T-helper 17 cell (primary cell): Measurements from ENCODE around the gene TMEM219. TPM values are rescaled to one million over a fixed set of nuclear protein-coding genes. Genes with fewer than 3 reads are reported as not detected.

Source experiments
- ATAC-seq: fragments of 150-1000 bp; cut with Tn5 transposase; 2 replicates; pipeline ENCODE4 v1.10.0; 2021; ENCODE audit warnings: mild to moderate bottlenecking, moderate library complexity
- DNase-seq, 3 donors: peaks; one replicate each; pipeline versions ENCODE4 v3.0.0 to v3.0.0-alpha.2; 2020 to 2021
- H3K9me3 ChIP-seq: one replicate; pipeline ENCODE4 v1.7.0; 2013; ENCODE audit warnings: low read length, mild to moderate bottlenecking; ENCODE audit not compliant: control insufficient read depth, poor library complexity, severe bottlenecking
- H3K27ac Mint-ChIP-seq: one replicate; pipeline ENCODE4 v1.8.0; 2022; ENCODE audit warnings: mild to moderate bottlenecking, moderate library complexity, mixed read lengths
- H3K27me3 Mint-ChIP-seq: one replicate; pipeline ENCODE4 v1.8.0; 2022; ENCODE audit warnings: mixed read lengths
- H3K36me3 Mint-ChIP-seq: one replicate; pipeline ENCODE4 v1.8.0; 2022; ENCODE audit warnings: low read depth, mixed read lengths
- H3K4me1 Mint-ChIP-seq: one replicate; pipeline ENCODE4 v1.8.0; 2022; ENCODE audit warnings: mild to moderate bottlenecking, mixed read lengths
- H3K4me3 Mint-ChIP-seq: one replicate; pipeline ENCODE4 v1.8.0; 2022; ENCODE audit warnings: mild to moderate bottlenecking, moderate library complexity, mixed read lengths
- total RNA-seq, 4 donors: library from RNA in 2 of 4; stranded (reverse) in 2 of 4; gene quantifications; one replicate each; pipeline ENCODE4 v1.2.3 and lab custom pipeline; 2022 to 2026

The TMEM219 gene
- total RNA-seq, 2 donors from 2014 or later: 68.8 to 80.3 TPM

DNA sequence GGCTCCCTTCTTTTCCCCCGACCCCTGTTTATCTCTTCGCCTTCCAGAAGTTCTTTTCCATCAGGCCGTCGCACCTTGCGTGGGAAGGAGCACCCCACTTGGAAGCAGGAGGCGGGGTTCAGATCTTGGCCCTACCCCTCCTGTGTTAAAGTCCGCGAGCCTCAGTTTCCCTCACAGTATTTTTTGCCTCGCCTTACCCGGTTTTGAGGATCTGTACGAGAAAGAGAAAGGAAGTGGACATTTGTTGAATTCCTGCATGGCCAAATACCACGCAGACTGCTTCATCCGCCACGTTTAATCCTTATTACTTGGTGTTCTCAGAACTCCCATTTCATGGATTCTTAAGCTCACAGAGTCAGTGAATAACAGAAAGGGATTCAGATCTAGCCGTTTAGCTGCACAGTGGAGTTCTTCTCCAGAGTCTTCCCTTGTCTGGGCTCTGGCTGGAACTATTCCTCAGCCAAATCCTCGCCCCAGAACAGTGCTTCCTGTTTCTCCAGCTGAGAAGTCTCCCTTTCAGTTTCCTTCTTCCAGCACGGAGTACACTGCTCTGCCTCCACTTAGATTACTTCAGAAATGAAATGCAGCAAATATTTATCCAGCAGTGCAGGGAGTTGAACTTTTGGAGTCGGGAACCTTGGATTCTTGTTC, 590 bp downstream of the TMEM219 start:
- DNase-seq (no peak), ATAC-seq (no peak)
- Mint-ChIP-seq H3K4me1 (peaks cover 20% of the 10 kb centered on the region), H3K27me3 (no peaks in the 10 kb centered on the region), H3K4me3 (peak overlapping the region; percentile 92), H3K27ac (peak overlapping the region; percentile 89), H3K36me3 (no peaks in the 10 kb centered on the region)
- H3K9me3 ChIP-seq: no peaks in the 10 kb centered on the region

DNA sequence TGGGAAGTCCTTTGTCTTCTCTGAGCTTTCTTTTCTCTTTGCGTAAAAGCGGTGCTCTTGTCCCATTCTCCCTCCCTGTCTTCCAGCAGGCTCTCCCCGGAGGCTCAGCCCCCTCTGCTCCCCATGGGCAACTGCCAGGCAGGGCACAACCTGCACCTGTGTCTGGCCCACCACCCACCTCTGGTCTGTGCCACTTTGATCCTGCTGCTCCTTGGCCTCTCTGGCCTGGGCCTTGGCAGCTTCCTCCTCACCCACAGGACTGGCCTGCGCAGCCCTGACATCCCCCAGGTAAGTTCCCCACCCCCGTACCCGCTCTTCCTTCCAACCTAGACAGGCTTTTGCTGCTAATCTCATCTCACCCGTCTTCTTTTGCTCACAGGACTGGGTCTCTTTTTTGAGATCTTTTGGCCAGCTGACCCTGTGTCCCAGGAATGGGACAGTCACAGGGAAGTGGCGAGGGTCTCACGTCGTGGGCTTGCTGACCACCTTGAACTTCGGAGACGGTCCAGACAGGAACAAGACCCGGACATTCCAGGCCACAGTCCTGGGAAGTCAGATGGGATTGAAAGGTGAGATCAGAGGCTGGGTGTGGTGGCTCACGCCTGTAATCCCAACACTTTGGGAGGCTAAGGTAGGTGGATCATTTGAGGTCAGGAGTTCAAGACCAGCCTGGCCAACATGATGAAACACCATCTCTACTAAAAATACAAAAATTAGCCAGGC, 1.3 kb downstream of the TMEM219 start:
- peak overlapping the region; percentile 89 for H3K27ac Mint-ChIP-seq
- ATAC-seq (no peak), DNase-seq (no peak)
- peak overlapping the region; percentile 92 for H3K4me3 Mint-ChIP-seq
- H3K36me3 Mint-ChIP-seq: no peaks in the 10 kb centered on the region
- no peaks in the 10 kb centered on the region for H3K27me3 Mint-ChIP-seq
- H3K9me3 ChIP-seq: no peaks in the 10 kb centered on the region
- peaks cover 20% of the 10 kb centered on the region for H3K4me1 Mint-ChIP-seq

DNA sequence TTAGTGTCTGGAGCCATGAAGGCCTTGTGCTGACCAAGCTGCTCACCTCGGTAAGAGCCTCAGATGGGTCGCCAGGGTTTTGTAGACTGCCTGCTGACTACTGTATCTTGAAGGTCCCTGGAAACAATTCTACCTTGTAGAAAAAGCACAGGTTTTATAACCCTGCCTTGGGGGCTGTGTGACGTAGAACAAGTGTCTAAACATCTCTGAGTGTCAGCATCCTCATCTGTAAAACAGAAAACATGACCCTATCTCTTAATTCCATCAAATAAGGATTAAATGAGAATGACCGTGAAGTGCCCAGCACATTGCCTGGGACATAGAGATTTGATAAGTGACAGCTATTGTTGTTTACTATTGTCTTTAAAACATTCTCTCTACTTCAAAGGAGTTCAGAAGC, 6.3 kb downstream of the TMEM219 start:
- Mint-ChIP-seq H3K27ac (no peak overlapping the region), H3K4me1 (peaks cover 11% of the 10 kb centered on the region), H3K36me3 (peaks cover 4% of the 10 kb centered on the region), H3K27me3 (no peaks in the 10 kb centered on the region), H3K4me3 (no peak overlapping the region)
- ATAC-seq: no peak
- no peaks in the 10 kb centered on the region for H3K9me3 ChIP-seq
- DNase-seq: no peak

DNA sequence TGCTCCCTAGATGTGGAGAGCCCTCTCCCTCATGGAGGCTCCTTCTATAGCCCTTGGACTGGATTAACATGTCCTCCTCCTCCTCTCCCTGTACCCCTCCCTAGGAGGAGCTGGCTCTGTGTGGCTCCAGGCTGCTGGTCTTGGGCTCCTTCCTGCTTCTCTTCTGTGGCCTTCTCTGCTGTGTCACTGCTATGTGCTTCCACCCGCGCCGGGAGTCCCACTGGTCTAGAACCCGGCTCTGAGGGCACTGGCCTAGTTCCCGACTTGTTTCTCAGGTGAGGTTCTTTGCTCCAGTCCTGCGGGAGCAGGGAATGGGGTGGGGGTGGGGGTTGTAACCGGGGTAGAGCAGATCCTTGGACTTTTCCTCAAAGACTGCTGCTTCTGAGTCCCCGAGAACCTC, 9.4 kb downstream of the TMEM219 start:
- DNase-seq: no peak
- peaks cover 28% of the 10 kb centered on the region for H3K4me1 Mint-ChIP-seq
- no peak overlapping the region for H3K27ac Mint-ChIP-seq
- no peak for ATAC-seq
- no peaks in the 10 kb centered on the region for H3K27me3 Mint-ChIP-seq
- H3K4me3 Mint-ChIP-seq: no peak overlapping the region
- no peaks in the 10 kb centered on the region for H3K9me3 ChIP-seq
- H3K36me3 Mint-ChIP-seq: peaks cover 4% of the 10 kb centered on the region

DNA sequence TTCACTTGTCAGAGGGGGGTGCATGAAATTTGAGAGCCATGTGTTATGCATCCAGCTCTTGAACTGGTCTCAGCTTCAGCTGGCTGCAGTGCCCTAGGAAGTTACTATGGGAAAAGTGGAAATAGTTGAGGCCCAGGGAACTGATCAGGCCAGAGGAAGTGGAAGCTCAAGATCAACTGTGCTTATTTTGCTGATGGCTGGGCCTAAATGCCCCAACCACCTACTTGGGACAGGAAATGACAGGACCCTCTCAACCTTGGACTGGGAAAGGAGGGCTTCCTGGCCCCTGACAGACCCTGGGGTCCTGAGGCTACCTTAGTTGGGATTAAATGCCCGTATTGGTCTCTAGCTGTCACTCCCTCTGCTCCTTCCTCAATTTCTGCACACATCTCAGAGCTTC, 10.6 kb downstream of the TMEM219 start:
- peaks cover 4% of the 10 kb centered on the region for H3K36me3 Mint-ChIP-seq
- H3K27ac Mint-ChIP-seq: no peak overlapping the region
- H3K4me1 Mint-ChIP-seq: peaks cover 33% of the 10 kb centered on the region
- ATAC-seq (no peak), DNase-seq (no peak)
- H3K9me3 ChIP-seq: no peaks in the 10 kb centered on the region
- peak overlapping the region; percentile 98 for H3K4me3 Mint-ChIP-seq
- H3K27me3 Mint-ChIP-seq: no peaks in the 10 kb centered on the region

DNA sequence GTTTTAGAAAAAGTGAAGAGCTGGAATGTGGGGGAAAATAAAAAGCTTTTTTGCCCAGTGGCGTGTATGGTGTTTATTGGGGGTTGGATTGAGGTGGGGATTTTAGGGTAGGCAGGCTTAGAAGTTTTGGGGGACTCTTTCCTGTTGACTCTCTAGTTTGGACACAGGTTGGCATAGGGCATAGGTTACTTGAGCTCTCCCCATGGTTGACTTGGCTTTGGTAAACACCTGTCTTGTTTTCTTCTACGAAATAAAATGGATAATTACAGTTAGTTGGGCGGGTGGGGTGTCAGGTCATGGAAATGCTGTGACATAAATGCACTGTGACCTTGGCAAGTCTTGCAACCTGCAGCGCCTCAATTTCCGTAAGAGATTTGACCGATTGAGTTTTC, 11.1 kb downstream of the TMEM219 start:
- H3K36me3 Mint-ChIP-seq: peaks cover 4% of the 10 kb centered on the region
- H3K4me3 Mint-ChIP-seq: peak overlapping the region; percentile 98
- ATAC-seq: no peak

DNA sequence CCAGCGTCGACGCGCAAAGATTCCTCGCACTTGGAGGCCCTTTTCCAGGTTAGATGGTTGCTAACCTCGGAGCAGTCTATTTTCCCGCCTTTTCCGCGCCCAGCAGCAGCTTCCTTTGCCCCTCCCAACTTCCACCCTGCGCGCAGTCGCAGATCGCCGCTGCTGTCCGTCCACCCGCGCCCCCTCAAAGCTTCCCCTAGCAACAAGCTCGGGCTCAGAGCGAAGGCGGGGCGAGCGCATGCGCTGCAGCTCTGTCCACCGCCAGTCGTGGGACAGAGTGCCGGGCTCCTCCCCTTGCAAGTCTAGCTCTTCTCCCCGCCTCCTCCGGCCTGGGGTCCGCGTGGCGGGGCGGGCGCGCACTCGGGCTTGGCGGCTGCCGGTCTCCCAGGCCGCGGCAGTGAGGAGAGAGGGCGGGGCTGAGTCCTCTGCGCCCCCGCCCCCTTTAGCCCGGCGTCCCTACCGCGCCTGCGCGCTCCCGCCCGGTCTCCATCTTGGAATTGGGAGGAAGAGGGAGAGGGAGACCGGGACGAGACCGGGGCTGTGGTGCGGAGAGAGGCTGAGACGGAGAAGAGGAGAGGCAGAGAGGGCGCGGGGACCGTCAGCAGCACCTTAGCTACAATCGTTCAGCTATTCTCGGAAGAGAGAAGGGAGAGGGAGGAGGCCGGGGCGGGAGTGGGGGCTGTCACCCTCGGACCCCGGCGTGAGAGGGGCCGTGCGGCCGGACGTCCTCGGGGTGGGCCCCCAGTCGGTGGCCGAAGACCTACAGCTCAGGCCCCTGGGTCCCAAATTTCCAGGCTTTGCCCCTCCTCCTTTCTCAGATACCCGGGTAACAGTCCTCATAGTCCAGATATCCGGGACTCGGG, 11.7 kb downstream of the TMEM219 start, which contains the start of gene TAOK2:
TAOK2 (plus strand) TSS at position 485 of the 863 bp plus-strand sequence. CDS start 3,905 bp downstream, outside the sequence.
- Mint-ChIP-seq H3K27ac (peak within 1 kb of the TSS; percentile 92), H3K4me3 (peak within 1 kb of the TSS; percentile 98), H3K4me1 (peaks cover 33% of the 10 kb centered on the region), H3K36me3 (peaks cover 2% of the 10 kb centered on the region), H3K27me3 (no peaks in the 10 kb centered on the region)
- peak; percentile 81 to 93 (median 92) for DNase-seq
- H3K9me3 ChIP-seq: no peaks in the 10 kb centered on the region
- peak; percentile 94 for ATAC-seq

More for the DNA sequence above, 11.1 kb downstream of the TMEM219 start:
- no peaks in the 10 kb centered on the region for H3K27me3 Mint-ChIP-seq
- peaks cover 33% of the 10 kb centered on the region for H3K4me1 Mint-ChIP-seq
- H3K27ac Mint-ChIP-seq: peak overlapping the region; percentile 92
- DNase-seq: no peak
- H3K9me3 ChIP-seq: no peaks in the 10 kb centered on the region

DNA sequence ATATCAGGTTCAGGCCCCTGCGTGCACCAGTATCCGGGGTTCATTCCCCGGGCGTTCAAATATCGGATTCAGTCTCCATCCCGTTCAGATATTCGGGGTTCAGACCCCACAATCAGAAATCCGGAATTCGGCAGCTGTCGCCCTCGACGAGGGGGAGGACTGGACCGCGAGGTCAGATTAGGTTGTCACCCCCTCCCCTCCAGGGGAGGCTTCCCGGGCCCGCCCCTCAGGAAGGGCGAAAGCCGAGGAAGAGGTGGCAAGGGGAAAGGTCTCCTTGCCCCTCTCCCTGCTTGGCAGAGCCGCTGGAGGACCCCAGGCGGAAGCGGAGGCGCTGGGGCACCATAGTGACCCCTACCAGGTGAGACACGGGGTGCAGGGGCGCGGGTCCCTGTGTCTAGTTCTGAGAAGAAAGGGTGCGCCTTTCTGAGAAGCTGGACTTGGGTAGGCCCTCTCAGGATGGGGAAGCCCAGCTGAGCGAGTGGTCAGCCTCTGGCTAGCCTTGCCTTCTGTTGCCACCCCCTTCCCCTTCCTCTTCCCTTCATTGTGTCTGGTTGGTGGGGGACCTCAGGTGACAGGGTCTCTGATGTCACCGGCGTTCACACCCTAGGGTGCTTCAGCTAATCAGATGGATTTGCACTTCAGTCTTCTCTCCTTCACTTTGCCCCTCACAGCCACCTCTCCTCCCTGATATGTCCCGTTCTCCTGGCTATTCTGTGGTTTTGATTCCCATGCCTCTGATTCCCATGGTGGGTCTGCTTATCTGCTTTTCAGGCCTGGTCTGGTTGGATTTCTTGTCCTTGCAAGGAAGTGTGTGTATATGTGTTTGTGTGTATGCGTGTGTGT, 12.6 kb downstream of the TMEM219 start:
- Mint-ChIP-seq H3K4me3 (peak overlapping the region; percentile 98), H3K27me3 (no peaks in the 10 kb centered on the region), H3K36me3 (peaks cover 3% of the 10 kb centered on the region), H3K4me1 (peaks cover 30% of the 10 kb centered on the region), H3K27ac (peak overlapping the region; percentile 92)
- DNase-seq (no peak), ATAC-seq (no peak)
- no peaks in the 10 kb centered on the region for H3K9me3 ChIP-seq

DNA sequence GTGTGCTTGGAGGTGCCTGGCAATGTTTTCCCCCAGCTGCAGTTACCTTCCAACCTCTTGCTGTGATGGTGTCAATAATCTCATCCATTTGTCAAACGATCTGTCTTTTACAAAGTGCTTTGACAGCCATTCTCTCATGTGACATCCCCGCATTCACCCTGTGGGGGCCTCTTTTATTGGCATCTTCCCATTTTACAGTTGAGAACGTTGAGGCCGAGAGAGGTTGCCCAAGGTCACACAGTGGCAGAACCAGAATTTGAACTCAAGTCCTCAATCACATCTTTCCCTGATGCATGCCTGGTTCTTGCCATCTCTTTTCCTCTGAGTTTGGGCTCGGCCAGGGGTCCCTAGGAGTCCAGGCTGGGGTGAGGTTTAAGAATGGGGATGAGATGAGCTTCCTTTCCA, 13.3 kb downstream of the TMEM219 start:
- ATAC-seq (no peak), DNase-seq (no peak)
- no peaks in the 10 kb centered on the region for H3K9me3 ChIP-seq
- Mint-ChIP-seq H3K27ac (peak overlapping the region; percentile 92), H3K4me1 (peaks cover 30% of the 10 kb centered on the region), H3K36me3 (peaks cover 4% of the 10 kb centered on the region), H3K27me3 (no peaks in the 10 kb centered on the region), H3K4me3 (peak overlapping the region; percentile 98)

DNA sequence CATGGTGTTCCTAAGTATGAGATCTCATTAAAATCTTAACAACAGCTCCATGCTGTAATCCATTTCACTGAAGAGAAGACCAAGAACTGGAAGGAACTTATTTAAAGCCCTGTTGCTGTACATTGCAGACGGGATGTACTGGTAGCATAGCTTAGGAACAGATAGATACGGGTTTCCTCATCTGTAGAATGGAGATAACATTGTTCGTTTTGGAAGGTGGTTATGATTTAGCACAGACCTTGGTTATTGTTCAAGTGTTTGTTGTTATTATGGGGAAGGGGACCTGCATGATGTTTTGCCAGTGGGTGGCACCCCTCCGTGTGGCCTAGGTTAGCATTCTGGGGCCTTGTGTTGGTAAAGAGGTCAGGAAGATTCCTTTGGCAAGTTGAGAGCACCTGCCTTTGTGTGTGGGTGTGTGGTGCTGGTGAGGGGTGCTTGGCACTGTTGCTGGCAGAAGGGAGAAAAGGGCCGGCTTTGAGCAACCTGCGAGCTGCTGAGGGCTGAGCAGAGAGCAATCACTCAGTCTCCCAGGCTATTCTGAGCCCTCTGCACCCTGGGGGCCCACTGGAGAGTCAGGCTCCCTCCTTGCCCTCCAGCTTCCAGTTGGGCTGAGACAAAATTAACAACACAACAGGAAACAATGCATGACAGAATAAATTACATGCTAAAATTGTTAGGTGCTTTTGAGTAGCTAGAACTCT, 14.1 kb downstream of the TMEM219 start:
- H3K4me3 Mint-ChIP-seq: peak overlapping the region; percentile 98
- no peaks in the 10 kb centered on the region for H3K9me3 ChIP-seq
- H3K36me3 Mint-ChIP-seq: peaks cover 4% of the 10 kb centered on the region
- H3K4me1 Mint-ChIP-seq: peaks cover 33% of the 10 kb centered on the region
- no peaks in the 10 kb centered on the region for H3K27me3 Mint-ChIP-seq
- peak overlapping the region; percentile 92 for H3K27ac Mint-ChIP-seq
- ATAC-seq (no peak), DNase-seq (no peak)

DNA sequence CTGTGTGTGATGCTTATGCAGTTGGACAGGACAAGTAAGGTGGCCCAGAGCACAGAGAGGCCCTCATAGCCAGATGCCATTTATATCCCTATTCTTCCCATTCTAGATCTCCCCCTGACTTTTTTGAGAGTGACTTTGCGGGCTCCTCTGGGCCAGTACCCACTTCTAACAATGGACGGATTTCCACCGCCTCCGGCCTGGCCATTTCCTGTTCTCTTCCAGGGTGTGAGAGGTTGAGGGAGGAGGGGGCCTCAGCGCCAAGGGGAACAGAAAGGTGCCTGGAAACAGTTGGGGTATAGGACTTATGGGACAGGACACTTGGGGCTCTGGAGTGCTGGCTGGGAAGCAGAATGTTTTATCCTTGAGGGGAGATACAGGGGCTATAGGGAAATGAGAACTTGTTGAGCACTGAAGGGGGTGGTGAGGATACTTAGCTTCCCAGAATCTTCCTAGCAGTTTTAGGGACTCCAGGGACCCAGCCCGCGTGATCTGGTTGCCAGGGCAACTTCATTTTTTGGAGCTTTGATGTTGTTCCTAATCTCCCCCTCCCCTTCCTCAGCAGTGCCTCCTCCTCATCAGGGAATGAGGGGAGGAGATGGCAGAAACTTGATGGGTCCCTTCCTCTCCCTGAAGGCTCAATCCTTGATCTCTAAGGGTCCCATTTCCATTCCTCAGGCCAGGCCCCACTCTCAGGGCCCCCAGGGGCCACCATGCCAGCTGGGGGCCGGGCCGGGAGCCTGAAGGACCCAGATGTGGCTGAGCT, 15.4 kb downstream of the TMEM219 start:
- no peak for ATAC-seq
- peaks cover 33% of the 10 kb centered on the region for H3K4me1 Mint-ChIP-seq

More for the DNA sequence above, 15.4 kb downstream of the TMEM219 start:
- Mint-ChIP-seq H3K27ac (peak overlapping the region; percentile 92), H3K27me3 (no peaks in the 10 kb centered on the region), H3K36me3 (peaks cover 4% of the 10 kb centered on the region), H3K4me3 (no peak overlapping the region)
- H3K9me3 ChIP-seq: no peaks in the 10 kb centered on the region
- DNase-seq: no peak
